GM18951 (cell line): Measurements from ENCODE around the gene MDN1.
A peak's percentile ranks its signal among the peaks of the same experiment; 100 is the strongest.
"Not testable (repeated sequence)": the region's sequence is repeated elsewhere in the genome, so short reads cannot be mapped to it uniquely, and the experiment has no call there.

Source experiments
- POLR2A ChIP-seq: IDR thresholded peaks from 4 replicates; pipeline ENCODE4 v1.6.1; 2011; ENCODE audit warnings: mild to moderate bottlenecking; ENCODE audit not compliant: insufficient read length, insufficient read depth; ENCODE audit errors: extremely low read depth
- in situ Hi-C: fragments of 300-500 bp; cut with MboI; formaldehyde crosslinking; loops from one replicate; pipeline ENCODE4 v1.12.0; 2022; ENCODE audit warnings: low sequenced_read_pairs, mixed read lengths, inconsistent platforms; ENCODE audit not compliant: unreplicated experiment

The MDN1 gene

GRCh38 chr6:89819336-89820130, at the start of gene MDN1:
Gene MDN1, minus strand, starts transcription at chr6:89819794. Its CDS starts 187 bp downstream, at chr6:89819607.
- peak; percentile 82 for TF ChIP-seq POLR2A

GRCh38 chr6:89866024-89866678, 46.6 kb upstream of the MDN1 start:
- no peak for TF ChIP-seq POLR2A
- in situ Hi-C loops: no loop called here

More at GRCh38 chr6:89819336-89820130, at the start of gene MDN1:
- in situ Hi-C loops: no loop called here

GRCh38 chr6:89862698-89863097, 43.1 kb upstream of the MDN1 start:
- TF ChIP-seq POLR2A: no peak
- in situ Hi-C loops: no loop called here

- no peak for TF ChIP-seq POLR2A
- in situ Hi-C loops: no loop called here
Observed at GRCh38 chr6:89862273-89862672, 42.7 kb upstream of the MDN1 start.

- in situ Hi-C loops: no loop called here
- TF ChIP-seq POLR2A: no peak
Observed at GRCh38 chr6:89859744-89860143, 40.1 kb upstream of the MDN1 start.

GRCh38 chr6:89858041-89858440, 38.4 kb upstream of the MDN1 start:
- in situ Hi-C loops: no loop called here
- TF ChIP-seq POLR2A: no peak

GRCh38 chr6:89853068-89853467, 33.5 kb upstream of the MDN1 start:
- in situ Hi-C loops: no loop called here

GRCh38 chr6:89847513-89847912, 27.9 kb upstream of the MDN1 start:
- in situ Hi-C loops: not testable (repeated sequence)

More at GRCh38 chr6:89853068-89853467, 33.5 kb upstream of the MDN1 start:
- no peak for TF ChIP-seq POLR2A

- in situ Hi-C loops: no loop called here
- TF ChIP-seq POLR2A: no peak
Observed at GRCh38 chr6:89843070-89843469, 23.5 kb upstream of the MDN1 start.

- in situ Hi-C loops: no loop called here
Observed at GRCh38 chr6:89842228-89842627, 22.6 kb upstream of the MDN1 start.

GRCh38 chr6:89840538-89840937, 20.9 kb upstream of the MDN1 start:
- no peak for TF ChIP-seq POLR2A
- in situ Hi-C loops: no loop called here

More at GRCh38 chr6:89842228-89842627, 22.6 kb upstream of the MDN1 start:
- TF ChIP-seq POLR2A: no peak

- in situ Hi-C loops: no loop called here
- TF ChIP-seq POLR2A: no peak
Observed at GRCh38 chr6:89836639-89837222, 17.1 kb upstream of the MDN1 start.

GRCh38 chr6:89834884-89835792, 15.5 kb upstream of the MDN1 start:
- TF ChIP-seq POLR2A: no peak
- in situ Hi-C loops: no loop called here
